Measurements from ENCODE around the gene CAV1.

DNA sequence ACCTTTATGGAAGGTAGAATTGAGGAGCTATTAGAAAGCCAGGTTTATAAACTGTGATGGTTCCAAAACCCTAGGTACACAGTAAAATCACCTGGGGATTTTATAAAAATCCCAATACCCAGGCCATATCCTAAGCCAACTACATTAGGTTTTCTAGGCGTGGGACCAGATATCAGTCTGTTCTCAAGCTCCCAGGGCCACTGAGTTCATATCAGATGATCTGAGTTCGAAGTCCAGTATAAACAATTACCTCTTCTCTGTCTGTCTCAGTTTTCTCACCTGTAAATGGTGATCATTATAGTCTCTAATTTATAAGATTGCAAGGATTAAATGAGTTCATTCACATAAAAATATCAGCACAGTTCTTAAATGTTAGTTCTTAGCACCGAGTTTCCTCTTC, 60.6 kb downstream of the CAV1 start:
- TF ChIP-seq ZNF672 (CRISPR knock-in tag; IDR thresholded peaks at IDR 0.05) (no peak), ZNF160 (CRISPR knock-in tag; IDR thresholded peaks at IDR 0.05) (no peak), NFIC (IDR thresholded peaks at IDR 0.05; ENCODE audit: low read length) (no peak), POLR2A (IDR thresholded peaks at IDR 0.05; ENCODE audit: insufficient read depth in 1 of 2, low read depth in 2 of 2, low read length in 2 of 2) (no peak), NCOR1 (IDR thresholded peaks at IDR 0.05; ENCODE audit: borderline replicate concordance, low read length) (no peak), XRCC5 (optimal IDR thresholded peaks at IDR 0.05; ENCODE audit: low read length) (no peak), TCF7L2 (IDR thresholded peaks at IDR 0.05; ENCODE audit: low read depth, low read length) (no peak), KAT8 (CRISPR knock-in tag; IDR thresholded peaks at IDR 0.05) (no peak)

All from HepG2 (cell line).